Testis (tissue), 3 donors: ENCODE data around the gene TMEM185B. TPM values are rescaled to one million over a fixed set of nuclear protein-coding genes. Genes with fewer than 3 reads are reported as not detected.

ENCODE experiments used
- DNase-seq: peaks from one replicate; pipeline ENCODE4 v3.0.0-alpha.2; 2019
- H3K27ac ChIP-seq, 2 donors: fragments of 200-600 bp; sonication (generic); one replicate each; pipeline ENCODE4 v1.5.1; 2019
- H3K27me3 ChIP-seq: fragments of 200-600 bp; sonication (generic); one replicate; pipeline ENCODE4 v1.5.1; 2019
- H3K36me3 ChIP-seq: fragments of 200-600 bp; sonication (generic); one replicate; pipeline ENCODE4 v1.5.1; 2017; ENCODE audit warnings: low read depth; ENCODE audit errors: missing control alignments
- H3K4me1 ChIP-seq: fragments of 200-600 bp; sonication (generic); one replicate; pipeline ENCODE4 v1.5.1; 2019
- H3K4me3 ChIP-seq, 2 donors: fragments of 200-600 bp; sonication (generic); one replicate each; pipeline ENCODE4 v1.5.1; 2017 to 2019
- H3K9me3 ChIP-seq: fragments of 200-600 bp; sonication (generic); one replicate; pipeline ENCODE4 v1.5.1; 2017
- CTCF ChIP-seq, 3 experiments: fragments of 450-650 bp in 2 of 3; fragments of 200-600 bp in 1 of 3; sonication (generic) in 1 of 3; IDR thresholded peaks; one replicate each; pipeline ENCODE4 v1.5.1; 2016 to 2019; ENCODE audit warnings: antibody characterized with exemption in 3 of 3, mild to moderate bottlenecking in 2 of 3, moderate library complexity in 1 of 3
- POLR2A ChIP-seq: fragments of 450-650 bp; IDR thresholded peaks from one replicate; pipeline ENCODE4 v1.6.1; 2017; ENCODE audit warnings: antibody characterized with exemption, mild to moderate bottlenecking, moderate library complexity
- WGBS, 2 donors: methylation state at CpG; one replicate each; pipeline ENCODE4 v1.1.5; 2018; 5-methylcytosine and 5-hydroxymethylcytosine counted together
- intact Hi-C: fragments of 100-400 bp; cut with DNase I; formaldehyde crosslinking; loops from one replicate; pipeline ENCODE4 v1.15.1; 2023; ENCODE audit warnings: low total_unique reads
- polyA plus RNA-seq: library from polyadenylated mRNA; stranded (reverse); fragments of 350-450 nt; fragmentation: Illumina TruSeq; extraction: RNeasy Lipid Tissue Mini Kit (QIAGEN cat#74804); gene quantifications from one replicate; pipeline ENCODE4 v1.2.3, GENCODE V29; 2014; ENCODE audit warnings: low read depth, low replicate concordance; ENCODE audit not compliant: insufficient read depth
- total RNA-seq, 2 donors: library from RNA; depleted of rRNA; stranded (reverse); fragments of >200 nt; gene quantifications; one replicate each; pipeline ENCODE4 v1.2.3, GENCODE V29; 2016

TMEM185B gene
- total and polyA plus RNA-seq, 3 donors from 2014 or later, result 41.2 to 72.5 (median 63.4) TPM

DNA sequence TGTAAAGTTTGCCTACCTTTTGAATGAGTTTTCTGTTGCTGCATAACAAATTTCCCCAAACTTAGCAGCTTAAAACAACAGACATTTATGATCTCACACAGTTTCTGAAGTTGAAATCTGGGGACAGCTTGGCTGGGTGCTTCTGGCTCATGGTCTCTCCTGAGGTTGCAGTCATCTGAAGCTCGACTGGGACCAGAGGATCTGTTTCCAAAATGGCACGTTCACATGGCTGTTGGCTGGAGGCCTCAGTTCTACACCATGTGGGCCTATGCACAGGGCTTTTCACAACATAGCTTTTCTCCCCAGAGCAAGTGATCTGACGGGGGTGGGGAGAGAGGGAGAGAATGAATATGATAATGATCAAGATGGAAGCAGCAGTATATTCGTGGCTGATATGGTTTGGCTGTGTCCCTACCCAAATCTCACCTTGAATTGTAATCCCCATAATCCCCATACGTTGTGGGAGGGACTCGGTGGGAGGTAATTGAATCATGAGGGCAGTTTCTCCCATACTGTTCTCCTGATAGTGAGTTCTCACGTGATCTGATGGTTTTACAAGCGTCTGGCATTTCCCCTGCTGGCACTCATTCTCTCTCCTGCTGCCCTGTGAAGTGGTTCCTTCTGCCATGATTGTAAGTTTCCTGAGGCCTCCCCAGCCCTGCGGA, 32.9 kb upstream of the TMEM185B start:
- Histone ChIP-seq H3K36me3 (no peaks in the 10 kb centered on the region), H3K9me3 (no peaks in the 10 kb centered on the region), H3K4me3 (no peak overlapping the region), H3K27me3 (no peaks in the 10 kb centered on the region), H3K27ac (peak overlapping the region in 1 of 2 donors; percentile 41), H3K4me1 (peaks cover 32% of the 10 kb centered on the region)
- TF ChIP-seq CTCF (IDR thresholded peaks at IDR 0.05) (no peak), POLR2A (no peak)
- intact Hi-C loops, result no loop called here
- no peak for DNase-seq
- WGBS, 2 donors, result 66 to 71% methylated on average over 9 of the region's 9 CpGs

- 32 to 45% methylated on average over 6 of the region's 6 CpGs for WGBS, 2 donors
- DNase-seq, result no peak
- intact Hi-C loops, result no loop called here
Measured at GRCh38 chr2:120255071-120255470, 31.9 kb upstream of the TMEM185B start.

DNA sequence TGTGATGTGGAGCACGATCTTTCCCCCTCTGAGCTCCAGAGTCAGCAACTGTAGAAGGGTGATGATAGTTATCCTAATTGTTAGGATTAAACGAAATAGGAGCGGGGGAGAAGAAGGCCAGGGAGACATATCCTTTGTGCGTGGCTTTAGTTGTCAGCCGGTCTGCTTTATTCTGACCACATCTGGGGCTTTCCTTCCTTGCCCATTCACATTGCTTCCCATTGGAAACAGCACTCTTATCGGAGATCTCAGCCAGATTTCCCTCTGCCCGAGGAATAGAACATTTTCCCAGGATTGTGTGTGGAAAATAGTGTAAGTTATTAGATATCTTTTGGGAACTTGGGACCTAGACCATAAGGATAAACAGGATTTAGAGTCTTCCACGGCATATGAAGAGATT, 31.0 kb upstream of the TMEM185B start:
- H3K4me1 ChIP-seq, result peaks cover 32% of the 10 kb centered on the region
- no peak for TF ChIP-seq POLR2A
- TF ChIP-seq CTCF (IDR thresholded peaks at IDR 0.05), result no peak
- peak overlapping the region; percentile 3 to 94 for H3K27ac ChIP-seq
- no peaks in the 10 kb centered on the region for H3K36me3 ChIP-seq
- no peaks in the 10 kb centered on the region for H3K9me3 ChIP-seq
- WGBS, 2 donors, result 20 to 44% methylated on average over 8 of the region's 8 CpGs
- intact Hi-C loops, result no loop called here
- peak overlapping the region in 1 of 2 donors; percentile 96 for H3K4me3 ChIP-seq
- DNase-seq, result no peak
- H3K27me3 ChIP-seq, result no peaks in the 10 kb centered on the region

More at GRCh38 chr2:120255071-120255470, 31.9 kb upstream of the TMEM185B start:
- no peaks in the 10 kb centered on the region for H3K9me3 ChIP-seq
- peak overlapping the region; percentile 3 to 24 for H3K27ac ChIP-seq
- H3K4me1 ChIP-seq, result peaks cover 32% of the 10 kb centered on the region
- TF ChIP-seq CTCF (IDR thresholded peaks at IDR 0.05) (no peak), POLR2A (no peak)
- no peaks in the 10 kb centered on the region for H3K36me3 ChIP-seq
- no peak overlapping the region for H3K4me3 ChIP-seq
- H3K27me3 ChIP-seq, result no peaks in the 10 kb centered on the region

DNA sequence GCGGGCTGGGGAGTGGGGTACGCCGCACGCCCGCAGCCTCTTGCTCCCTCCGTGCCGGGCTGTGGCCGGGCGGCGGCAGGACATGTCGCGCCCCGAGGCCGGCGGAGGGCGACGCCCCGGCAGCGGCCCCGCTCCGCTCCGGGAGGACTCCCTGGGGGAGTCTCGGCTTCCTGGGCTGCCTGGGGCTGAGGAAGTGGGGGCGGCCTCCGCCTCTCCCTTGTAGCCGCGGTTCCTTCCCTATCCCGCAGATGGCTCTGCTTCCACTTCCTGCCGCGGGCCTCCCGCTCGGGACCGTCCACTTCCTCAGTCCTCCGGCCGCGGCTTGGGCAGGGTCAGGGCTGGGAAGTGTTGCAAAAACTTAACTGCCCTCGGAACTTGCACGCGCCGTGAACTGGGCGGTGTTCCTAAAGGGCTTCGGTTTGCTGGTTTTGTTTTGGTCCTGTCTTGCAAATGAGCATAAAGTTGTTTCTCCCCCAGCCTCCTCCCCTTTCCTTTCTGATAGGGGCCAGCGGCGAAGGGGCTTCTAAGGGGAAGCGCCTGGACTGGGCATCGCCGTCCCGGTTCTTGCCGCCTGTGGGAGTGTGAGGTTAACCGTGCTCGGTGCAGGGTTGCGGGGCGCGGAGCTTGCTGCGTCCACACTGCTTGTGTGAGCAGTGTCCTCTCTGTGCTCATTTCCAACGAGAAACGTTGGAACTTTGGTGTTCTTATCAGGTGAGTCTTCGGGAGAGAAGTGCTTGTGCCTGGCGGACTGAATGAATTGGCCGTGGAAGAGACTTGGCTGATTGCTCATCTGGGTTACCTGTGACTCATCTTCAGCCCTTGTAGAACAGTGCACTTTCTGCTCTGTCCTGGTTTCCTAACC, 30.1 kb upstream of the TMEM185B start:
- Histone ChIP-seq H3K36me3 (no peaks in the 10 kb centered on the region), H3K27ac (peak overlapping the region; percentile 93 to 94), H3K27me3 (no peaks in the 10 kb centered on the region), H3K9me3 (no peaks in the 10 kb centered on the region), H3K4me3 (peak overlapping the region; percentile 88 to 96), H3K4me1 (peaks cover 30% of the 10 kb centered on the region)
- TF ChIP-seq POLR2A (no peak), CTCF (IDR thresholded peaks at IDR 0.05) (peak in 1 of 3 experiments; percentile 11)
- DNase-seq, result peak; percentile 76
- WGBS, 2 donors, result 0% methylated on average over 32 to 60 of the region's 60 CpGs
- intact Hi-C loops, result no loop called here
